Stimulated activated CD8-positive, alpha-beta memory T cell treated with anti-CD3 and anti-CD28 coated beads, Interleukin-12 subunit alpha, Interleukin-12 subunit beta, amount 100 ng/mL, for 1 hour (primary cell): ENCODE data around the gene CTAGE1.
"Not testable (repeated sequence)": the region's sequence is repeated elsewhere in the genome, so short reads cannot be mapped to it uniquely, and the experiment has no call there.

Source experiments
- DNase-seq: peaks from one replicate; pipeline ENCODE4 v3.0.0-alpha.2; 2020; ENCODE audit warnings: low read depth

Gene CTAGE1

GRCh38 chr18:22434973-22435608, 17.4 kb upstream of the CTAGE1 start:
- DNase-seq, result no peak

- no peak for DNase-seq
Measured at GRCh38 chr18:22433956-22434355, 16.2 kb upstream of the CTAGE1 start.

DNA sequence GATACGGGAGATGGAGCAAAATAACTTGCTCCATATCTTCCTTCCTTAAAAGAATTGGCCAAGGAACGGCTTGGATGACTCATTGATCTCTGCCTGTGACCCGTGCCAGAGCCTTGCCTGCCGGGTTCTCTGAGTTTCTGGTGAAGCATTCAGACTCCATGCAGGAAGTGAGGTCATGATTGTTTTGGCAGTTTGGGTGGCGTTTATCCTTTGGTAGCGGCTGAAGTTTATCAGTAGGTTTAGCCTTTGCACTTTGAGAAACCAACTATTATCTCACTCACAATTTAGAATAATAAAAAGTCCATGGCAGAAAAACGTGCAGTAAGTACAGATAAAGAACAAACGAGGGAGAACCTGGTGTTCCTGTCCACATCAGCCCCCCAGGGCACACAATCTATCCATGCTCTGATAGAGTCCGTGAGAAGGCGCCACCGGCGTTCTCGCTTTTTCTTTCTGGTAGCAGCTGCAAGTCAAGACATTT, 15.0 kb upstream of the CTAGE1 start:
- DNase-seq, result no peak

GRCh38 chr18:22429564-22429963, 11.8 kb upstream of the CTAGE1 start:
- no peak for DNase-seq

DNA sequence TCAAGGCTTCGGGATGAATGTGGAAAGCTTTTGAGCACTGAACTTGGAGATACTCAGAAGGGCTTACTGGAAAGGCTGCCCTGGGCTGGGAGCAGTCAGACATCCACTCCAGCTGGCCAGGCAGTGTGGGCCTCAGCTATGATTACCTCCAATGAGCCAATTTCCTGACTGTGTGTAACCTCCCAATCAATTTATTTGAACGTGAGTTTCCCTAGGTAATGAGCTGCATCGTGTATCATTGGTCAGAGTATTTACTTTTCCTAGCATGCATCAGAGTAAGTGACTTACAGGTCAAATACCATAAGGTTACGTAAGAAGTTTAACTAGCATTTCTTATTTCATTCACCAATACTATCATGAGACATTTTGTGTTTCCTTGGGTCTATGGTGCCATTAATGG, 11.0 kb upstream of the CTAGE1 start:
- no peak for DNase-seq

DNA sequence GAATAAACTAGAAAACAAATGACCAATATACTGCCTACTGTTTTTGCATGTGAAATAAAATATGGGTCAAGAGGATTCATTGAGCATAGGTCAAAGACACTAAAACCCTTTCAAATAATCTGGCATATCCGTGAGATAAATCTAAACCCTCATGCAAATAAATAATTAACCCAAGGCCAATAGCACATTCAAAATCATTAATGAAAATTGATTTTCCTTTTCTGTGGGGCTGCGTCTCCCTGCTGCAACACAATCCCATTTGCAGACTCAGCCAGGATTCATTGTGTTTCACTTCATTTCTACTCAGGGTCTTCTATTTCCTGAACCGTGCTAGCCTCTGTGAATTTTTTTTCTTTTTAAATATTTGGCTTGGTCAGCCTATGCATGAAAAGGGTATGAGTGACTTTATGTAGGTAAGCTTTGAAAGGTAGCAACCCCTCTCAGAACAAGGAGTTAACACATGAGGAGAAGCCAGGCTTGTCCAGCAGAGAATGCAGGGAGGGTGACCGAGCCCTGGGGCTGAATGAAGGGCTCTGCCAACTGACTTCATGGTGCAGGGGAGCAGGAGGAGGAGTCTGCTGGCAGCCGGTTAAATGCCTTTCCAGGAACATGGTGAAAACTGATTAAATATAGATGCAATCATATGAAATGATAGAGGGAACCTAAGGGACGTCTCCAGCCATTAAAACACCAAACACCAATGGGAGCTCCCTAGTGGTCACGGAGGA, 10.3 kb upstream of the CTAGE1 start:
- no peak for DNase-seq

DNA sequence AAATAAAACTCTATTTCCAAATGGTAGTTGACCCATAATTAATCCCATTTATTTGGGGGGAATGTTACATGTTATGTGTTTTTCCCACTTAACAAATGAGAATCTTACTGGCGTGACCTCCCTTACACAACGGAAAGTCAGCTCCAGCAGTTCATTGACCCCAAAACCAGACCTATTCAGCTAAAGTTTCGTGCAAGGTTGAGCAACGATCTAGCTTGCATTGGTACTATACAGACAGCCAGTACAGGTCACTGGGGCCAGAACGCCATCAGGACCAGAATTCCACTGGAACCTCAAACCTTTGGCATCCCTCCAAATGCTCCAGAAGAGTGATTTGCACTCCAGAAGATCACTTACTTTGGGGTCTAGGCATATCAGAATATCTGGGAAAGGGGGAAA, 6.8 kb upstream of the CTAGE1 start:
- no peak for DNase-seq

GRCh38 chr18:22423878-22424564, 6.3 kb upstream of the CTAGE1 start:
- no peak for DNase-seq

GRCh38 chr18:22422909-22423548, 5.3 kb upstream of the CTAGE1 start:
- no peak for DNase-seq

GRCh38 chr18:22420652-22421051, 2.9 kb upstream of the CTAGE1 start:
- DNase-seq, result no peak

GRCh38 chr18:22412176-22412911, 5.4 kb downstream of the CTAGE1 start:
- DNase-seq, result no peak

- DNase-seq, result no peak
Measured at GRCh38 chr18:22411446-22411845, 6.3 kb downstream of the CTAGE1 start.

GRCh38 chr18:22410126-22410525, 7.6 kb downstream of the CTAGE1 start:
- DNase-seq, result no peak

DNA sequence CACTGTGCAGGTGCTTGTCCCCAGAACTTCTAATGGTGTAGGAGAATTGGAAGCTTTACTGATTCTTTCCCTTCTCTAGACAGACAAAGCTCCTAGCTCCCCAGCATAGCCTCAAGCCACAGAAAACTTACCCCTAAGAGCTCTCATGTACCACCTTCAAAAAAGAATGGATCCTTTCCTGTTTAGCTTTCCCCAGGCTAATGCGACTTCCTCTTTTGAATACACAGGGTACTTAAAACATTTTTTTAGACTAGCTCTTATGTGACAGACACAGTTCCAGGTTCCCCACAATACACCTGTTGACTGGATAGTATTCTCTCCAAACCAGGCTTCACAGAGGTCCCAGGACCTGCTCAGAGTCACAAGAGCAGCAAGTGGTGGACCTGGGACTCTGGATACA, 8.3 kb downstream of the CTAGE1 start:
- DNase-seq, result no peak

DNA sequence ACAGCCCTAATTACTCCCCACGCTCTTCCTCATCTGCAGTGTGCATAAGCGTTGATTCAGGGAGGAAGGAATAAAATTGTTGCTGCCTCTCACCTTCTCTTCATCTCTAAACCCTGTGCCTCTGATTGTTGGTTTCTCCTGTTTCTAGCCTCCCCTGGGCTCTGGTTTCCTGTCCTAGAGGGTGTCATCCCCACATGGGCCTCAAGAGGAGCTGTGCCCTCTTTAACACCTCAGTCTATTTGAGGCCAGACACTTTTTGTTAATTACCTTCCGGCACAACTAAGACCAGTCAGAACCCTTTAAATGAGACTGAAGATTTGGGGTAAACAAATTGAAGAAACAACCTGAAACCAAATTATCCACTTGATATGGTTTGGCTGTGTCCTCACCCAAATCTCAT, 9.7 kb downstream of the CTAGE1 start:
- no peak for DNase-seq

GRCh38 chr18:22405142-22405541, 12.6 kb downstream of the CTAGE1 start:
- no peak for DNase-seq

DNA sequence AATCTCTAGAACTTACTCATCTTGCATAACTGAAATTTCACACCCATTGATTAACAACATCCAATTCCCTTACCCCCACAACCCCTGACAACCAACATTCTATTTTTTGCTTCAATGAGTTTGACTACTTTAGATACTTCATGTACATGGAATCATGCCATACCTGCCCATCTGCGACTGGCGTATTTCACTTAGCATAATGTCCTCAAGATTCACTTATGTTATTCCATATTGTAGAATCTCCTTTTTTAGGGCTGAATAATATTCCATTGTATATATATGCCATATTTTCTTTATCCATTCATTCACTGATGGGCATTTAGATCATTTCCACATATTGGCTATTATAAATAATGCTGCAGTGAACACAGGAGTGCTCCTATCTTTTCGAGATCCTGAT, 13.8 kb downstream of the CTAGE1 start:
- no peak for DNase-seq

DNA sequence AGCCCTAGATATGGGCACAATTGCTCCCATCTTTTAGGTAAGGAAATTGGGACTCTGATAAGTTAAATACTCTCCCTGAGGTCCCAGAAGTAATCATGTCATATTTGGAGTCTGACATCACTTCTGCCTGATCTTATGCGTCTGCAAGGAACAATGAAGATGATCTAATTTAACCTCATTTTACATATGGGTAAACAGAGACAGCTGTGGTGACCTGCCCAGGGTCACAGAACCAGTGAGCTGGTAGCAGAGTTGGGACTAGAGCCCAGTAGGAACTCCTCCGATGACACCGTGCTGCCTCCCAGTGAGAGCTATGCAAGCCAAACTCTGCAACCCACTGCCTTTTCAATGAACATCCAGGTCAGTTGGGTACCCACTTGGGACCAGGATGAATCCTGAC, 17.8 kb downstream of the CTAGE1 start:
- no peak for DNase-seq

- no peak for DNase-seq
Measured at GRCh38 chr18:22398464-22398863, 19.3 kb downstream of the CTAGE1 start.

GRCh38 chr18:22394428-22394827, 23.3 kb downstream of the CTAGE1 start:
- no peak for DNase-seq

- DNase-seq, result not testable (repeated sequence)
Measured at GRCh38 chr18:22393164-22393563, 24.6 kb downstream of the CTAGE1 start.
